Measurements from ENCODE around the gene ACSS1.

The ACSS1 gene

GRCh38 chr20:24994186-24994465 lies 63.8 kb downstream of the ACSS1 start:
- H3K4me3 ChIP-seq (ENCODE audit: low read depth, low read length): no peak overlapping the region
- DNase-seq (ENCODE audit: low read depth): no peak
- TF ChIP-seq, protein P1, sequence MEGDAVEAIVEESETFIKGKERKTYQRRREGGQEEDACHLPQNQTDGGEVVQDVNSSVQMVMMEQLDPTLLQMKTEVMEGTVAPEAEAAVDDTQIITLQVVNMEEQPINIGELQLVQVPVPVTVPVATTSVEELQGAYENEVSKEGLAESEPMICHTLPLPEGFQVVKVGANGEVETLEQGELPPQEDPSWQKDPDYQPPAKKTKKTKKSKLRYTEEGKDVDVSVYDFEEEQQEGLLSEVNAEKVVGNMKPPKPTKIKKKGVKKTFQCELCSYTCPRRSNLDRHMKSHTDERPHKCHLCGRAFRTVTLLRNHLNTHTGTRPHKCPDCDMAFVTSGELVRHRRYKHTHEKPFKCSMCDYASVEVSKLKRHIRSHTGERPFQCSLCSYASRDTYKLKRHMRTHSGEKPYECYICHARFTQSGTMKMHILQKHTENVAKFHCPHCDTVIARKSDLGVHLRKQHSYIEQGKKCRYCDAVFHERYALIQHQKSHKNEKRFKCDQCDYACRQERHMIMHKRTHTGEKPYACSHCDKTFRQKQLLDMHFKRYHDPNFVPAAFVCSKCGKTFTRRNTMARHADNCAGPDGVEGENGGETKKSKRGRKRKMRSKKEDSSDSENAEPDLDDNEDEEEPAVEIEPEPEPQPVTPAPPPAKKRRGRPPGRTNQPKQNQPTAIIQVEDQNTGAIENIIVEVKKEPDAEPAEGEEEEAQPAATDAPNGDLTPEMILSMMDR (conservative IDR thresholded peaks at IDR 0.05; ENCODE audit: low read depth, low read length): no peak

DNA sequence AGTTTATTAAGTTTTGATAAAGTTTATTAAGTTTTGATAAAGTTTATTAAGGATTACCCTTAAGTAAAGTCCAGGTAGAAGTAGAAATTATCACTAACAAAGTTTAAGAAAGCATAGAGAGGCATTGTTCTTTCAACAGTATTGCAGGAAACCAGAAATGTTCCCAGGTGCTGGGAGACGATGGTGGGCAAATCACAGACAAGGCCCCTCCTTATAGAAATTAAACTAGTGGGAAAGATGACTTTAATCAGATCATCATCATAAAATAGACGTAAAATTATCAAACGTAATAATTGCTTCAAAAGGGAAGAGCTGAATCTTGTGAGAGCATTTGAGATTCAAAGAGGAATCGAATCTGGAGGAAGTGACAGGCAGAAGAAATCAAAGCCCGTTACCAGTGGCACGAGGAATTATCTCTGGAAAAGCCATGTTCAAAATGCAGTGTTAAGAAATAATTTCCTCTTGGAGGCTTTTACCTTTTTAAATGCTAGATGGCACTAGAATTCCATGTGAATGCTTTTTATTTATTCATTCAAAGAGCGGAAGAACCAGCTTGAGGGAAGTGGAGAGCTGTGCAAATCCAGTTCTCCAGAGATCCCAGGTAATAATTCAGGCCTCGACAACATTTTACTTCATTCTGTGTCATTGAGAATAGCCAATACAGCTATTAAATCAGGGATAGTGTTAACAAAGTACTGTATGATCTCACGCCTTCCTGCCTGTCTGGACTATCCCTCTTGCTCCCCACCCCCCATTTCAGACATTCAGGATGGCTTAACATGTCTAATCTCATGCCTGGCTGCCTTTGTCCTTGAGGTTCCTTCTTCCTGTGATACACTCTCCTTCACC lies 64.4 kb downstream of the ACSS1 start:
- no peak overlapping the region for H3K4me3 ChIP-seq (ENCODE audit: low read depth, low read length)
- TF ChIP-seq, protein P1 (conservative IDR thresholded peaks at IDR 0.05; ENCODE audit: low read depth, low read length): peak; percentile 37

GRCh38 chr20:24992487-24993205 lies 65.3 kb downstream of the ACSS1 start, which contains the start of gene APMAP:
APMAP (minus strand) TSS chr20:24992751; CDS start chr20:24992688, 63 bp downstream.
- H3K4me3 ChIP-seq (ENCODE audit: low read depth, low read length): peak within 1 kb of the TSS; percentile 94
- TF ChIP-seq, protein P1 (conservative IDR thresholded peaks at IDR 0.05; ENCODE audit: low read depth, low read length): no peak
- DNase-seq (ENCODE audit: low read depth): peak; percentile 92

More for the DNA sequence above, 64.4 kb downstream of the ACSS1 start:
- DNase-seq (ENCODE audit: low read depth): peak; percentile 60

DNA sequence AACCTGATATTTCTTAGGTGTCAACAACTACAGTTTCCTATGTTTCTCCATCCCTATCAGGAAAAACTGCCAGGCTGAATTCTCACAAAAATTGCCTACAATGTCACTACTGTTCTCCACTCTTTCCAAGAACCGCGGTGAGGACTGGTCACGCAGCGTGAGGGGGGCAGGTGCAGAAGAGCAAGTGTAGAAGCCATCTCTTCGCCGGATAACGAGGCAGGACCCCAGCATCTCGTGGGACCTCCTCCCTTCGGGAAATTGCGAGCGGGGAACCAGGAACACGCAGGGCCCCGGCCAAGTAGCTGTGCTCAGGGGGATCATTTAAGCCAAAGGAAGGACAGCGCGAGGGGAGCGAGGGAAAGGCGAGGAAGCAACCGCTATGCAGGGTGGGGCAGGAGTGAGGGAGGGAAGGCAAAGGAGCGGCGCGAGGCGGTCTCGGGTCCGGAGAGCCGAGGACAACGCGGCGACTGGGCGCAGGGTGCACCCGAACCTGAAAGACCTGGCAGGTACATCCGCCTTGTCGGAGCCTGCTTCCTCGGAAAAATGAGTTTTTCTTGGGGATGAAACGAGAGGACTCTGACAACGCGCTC lies 65.9 kb downstream of the ACSS1 start:
- DNase-seq (ENCODE audit: low read depth): no peak
- peak overlapping the region; percentile 94 for H3K4me3 ChIP-seq (ENCODE audit: low read depth, low read length)
- TF ChIP-seq, protein P1 (conservative IDR thresholded peaks at IDR 0.05; ENCODE audit: low read depth, low read length): no peak

DNA sequence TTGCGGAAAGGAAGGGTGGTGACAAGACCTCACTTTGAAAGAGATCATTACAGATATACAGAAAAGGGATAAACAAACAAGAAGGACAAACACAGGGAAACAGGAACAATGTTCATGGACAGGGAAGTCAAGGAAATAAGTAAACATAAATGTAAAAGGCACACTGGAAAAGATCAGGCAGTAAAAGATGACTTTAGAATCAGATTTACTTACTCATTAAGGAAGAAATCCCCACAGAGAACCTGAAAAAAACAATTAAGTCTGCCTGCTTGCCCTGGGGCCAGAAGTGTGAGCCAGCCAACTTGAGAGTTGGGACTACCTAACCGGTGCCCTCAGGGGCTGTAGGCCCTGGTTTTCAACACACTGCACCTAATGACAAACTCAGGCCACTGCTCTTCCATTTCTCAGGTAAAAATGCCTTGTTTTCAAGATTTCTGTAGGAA lies 67.1 kb downstream of the ACSS1 start:
- no peak overlapping the region for H3K4me3 ChIP-seq (ENCODE audit: low read depth, low read length)
- no peak for DNase-seq (ENCODE audit: low read depth)
- TF ChIP-seq, protein P1 (conservative IDR thresholded peaks at IDR 0.05; ENCODE audit: low read depth, low read length): no peak

DNA sequence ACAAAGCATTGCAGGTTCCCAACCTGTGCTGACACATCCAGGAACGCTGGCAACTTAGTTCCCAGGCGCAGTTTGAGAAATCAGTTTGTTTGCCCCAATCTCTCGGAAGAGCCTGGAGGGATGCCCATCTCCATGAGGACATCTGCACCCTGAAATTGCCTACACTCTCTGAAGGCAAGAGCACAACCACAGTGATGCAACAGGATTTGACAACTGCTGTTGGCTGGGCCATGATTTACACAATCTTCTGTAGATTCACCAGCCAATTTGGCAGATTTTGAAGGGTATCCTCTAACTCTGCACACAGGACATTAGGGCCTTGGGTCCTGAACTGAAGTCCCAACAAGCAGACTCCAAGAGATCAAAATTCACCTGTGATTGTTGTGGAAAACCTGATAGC lies 68.8 kb downstream of the ACSS1 start:
- H3K4me3 ChIP-seq (ENCODE audit: low read depth, low read length): no peak overlapping the region

More for the DNA sequence above, 68.8 kb downstream of the ACSS1 start:
- TF ChIP-seq, protein P1 (conservative IDR thresholded peaks at IDR 0.05; ENCODE audit: low read depth, low read length): no peak
- no peak for DNase-seq (ENCODE audit: low read depth)

Measured in choroid plexus epithelial cell (primary cell).